NCI-H2196 (cell line): ENCODE measurements around the gene ABI3BP.

Experiments
- DNase-seq: peaks from one replicate; lab custom pipeline; 2025; ENCODE audit not compliant: unreplicated experiment; lab: John Stamatoyannopoulos, UW

Gene ABI3BP

GRCh38 chr3:100740207-100740606 lies 253.0 kb downstream of the ABI3BP start:
- no peak for DNase-seq

- peak; percentile 24 for DNase-seq
Observed at GRCh38 chr3:100737334-100737733, 255.9 kb downstream of the ABI3BP start.

GRCh38 chr3:100732435-100732834 lies 260.8 kb downstream of the ABI3BP start:
- no peak for DNase-seq

GRCh38 chr3:100730524-100730923 lies 262.7 kb downstream of the ABI3BP start:
- DNase-seq, result no peak

- DNase-seq, result no peak
Observed at GRCh38 chr3:100726706-100727105, 266.5 kb downstream of the ABI3BP start.

GRCh38 chr3:100725935-100726513 lies 267.2 kb downstream of the ABI3BP start:
- DNase-seq, result no peak

- DNase-seq, result no peak
Observed at GRCh38 chr3:100720426-100720825, 272.8 kb downstream of the ABI3BP start.

- DNase-seq, result no peak
Observed at GRCh38 chr3:100719136-100719535, 274.1 kb downstream of the ABI3BP start.

- no peak for DNase-seq
Observed at GRCh38 chr3:100717637-100718487, 275.4 kb downstream of the ABI3BP start.

GRCh38 chr3:100717063-100717462 lies 276.2 kb downstream of the ABI3BP start:
- no peak for DNase-seq

GRCh38 chr3:100715176-100715575 lies 278.0 kb downstream of the ABI3BP start:
- DNase-seq, result no peak

GRCh38 chr3:100710261-100710968 lies 282.8 kb downstream of the ABI3BP start:
- DNase-seq, result peak; percentile 24

- no peak for DNase-seq
Observed at GRCh38 chr3:100709842-100710260, 283.4 kb downstream of the ABI3BP start.

- peak; percentile 100 for DNase-seq
Observed at GRCh38 chr3:100708989-100709841, 284.0 kb downstream of the ABI3BP start, which contains the start of gene TFG. TSS of gene TFG (plus strand) at chr3:100709494. CDS start at chr3:100713686, 4,192 bp downstream.

- no peak for DNase-seq
Observed at GRCh38 chr3:100708644-100708988, 284.6 kb downstream of the ABI3BP start.

GRCh38 chr3:100706365-100706764 lies 286.9 kb downstream of the ABI3BP start:
- DNase-seq, result no peak

- DNase-seq, result no peak
Observed at GRCh38 chr3:100703865-100704264, 289.4 kb downstream of the ABI3BP start.

- DNase-seq, result no peak
Observed at GRCh38 chr3:100702980-100703345, 290.3 kb downstream of the ABI3BP start.

- DNase-seq, result no peak
Observed at GRCh38 chr3:100702082-100702979, 290.9 kb downstream of the ABI3BP start.

- no peak for DNase-seq
Observed at GRCh38 chr3:100700708-100701107, 292.5 kb downstream of the ABI3BP start.
